Sigmoid colon (tissue), 7 donors: ENCODE data around the gene PXDN. TPM values are rescaled to one million over a fixed set of nuclear protein-coding genes. Genes with fewer than 3 reads are reported as not detected.

ENCODE experiments used
- DNase-seq: peaks from one replicate; pipeline ENCODE4 v3.0.0-alpha.2; 2019
- H3K27ac ChIP-seq, 4 donors: fragments of 200-600 bp; sonication (generic); one replicate each; pipeline ENCODE4 v1.5.1; 2016 to 2019; ENCODE audit warnings: mild to moderate bottlenecking in 1 of 4
- H3K27me3 ChIP-seq, 3 donors: fragments of 200-600 bp; sonication (generic); one replicate each; pipeline ENCODE4 v1.5.1; 2019; ENCODE audit warnings: mild to moderate bottlenecking in 1 of 3
- H3K36me3 ChIP-seq, 4 donors: fragments of 200-600 bp; sonication (generic); one replicate each; pipeline ENCODE4 v1.5.1; 2016 to 2019
- H3K4me1 ChIP-seq, 4 donors: fragments of 200-600 bp; sonication (generic); one replicate each; pipeline ENCODE4 v1.5.1; 2017 to 2019
- H3K4me3 ChIP-seq, 4 donors: fragments of 200-600 bp; sonication (generic); one replicate each; pipeline ENCODE4 v1.5.1; 2017 to 2019; ENCODE audit warnings: mild to moderate bottlenecking in 2 of 4, moderate library complexity in 1 of 4
- H3K9me3 ChIP-seq, 4 donors: fragments of 200-600 bp in 3 of 4; sonication (generic) in 3 of 4; one replicate each; pipeline versions ENCODE4 v1.5.1 to v1.6.1; 2013 to 2019
- EP300 ChIP-seq, 4 donors: sonication (generic); formaldehyde crosslinking; IDR thresholded peaks; one replicate each; pipeline ENCODE4 v1.6.1; 2017; ENCODE audit warnings: antibody characterized with exemption in 4 of 4
- POLR2A ChIP-seq, 2 donors: fragments of 450-650 bp; IDR thresholded peaks; one replicate each; pipeline ENCODE4 v1.6.1; 2016; ENCODE audit warnings: antibody characterized with exemption in 2 of 2, mild to moderate bottlenecking in 2 of 2, moderate library complexity in 2 of 2
- POLR2AphosphoS5 ChIP-seq, 4 donors: sonication (generic); formaldehyde crosslinking; IDR thresholded peaks; one replicate each; pipeline ENCODE4 v1.6.1; 2017; ENCODE audit warnings: antibody characterized with exemption in 4 of 4
- WGBS, 2 donors: extraction: QIAGEN DNeasy Blood & Tissue Kit; methylation state at CpG; one replicate each; pipeline ENCODE4 v1.1.7; 2013; 5-methylcytosine and 5-hydroxymethylcytosine counted together
- intact Hi-C: fragments of 100-400 bp; cut with DNase I; formaldehyde crosslinking; loops from one replicate; pipeline ENCODE4 v1.15.1; 2023
- polyA plus RNA-seq, 3 donors: library from polyadenylated mRNA; stranded (reverse); fragments of 200-250 nt; gene quantifications; one replicate each; pipeline ENCODE4 v1.2.3, GENCODE V29; 2013
- total RNA-seq, 4 donors: library from RNA; depleted of rRNA; stranded (reverse); fragments of >200 nt; gene quantifications; one replicate each; pipeline ENCODE4 v1.1.0, GENCODE V29; 2016
- TF ChIP-seq, protein P1 (sequence below), 4 experiments: fragments of 450-650 bp in 3 of 4; fragments of 200-600 bp in 1 of 4; IDR thresholded peaks; one replicate each; pipeline ENCODE4 v1.5.1; 2016 to 2019; ENCODE audit warnings: antibody characterized with exemption in 4 of 4, mild to moderate bottlenecking in 3 of 4, moderate library complexity in 2 of 4
- donor health status: healthy with polysubstance abuse.
- donor health status: Bipolar disorder and iron deficiency.
- donor health status: healthy.

The PXDN gene
- total and polyA plus RNA-seq, 7 donors = 1.2 to 126 (median 34.4) TPM

- Histone ChIP-seq H3K27me3 (no peaks in the 10 kb centered on the region), H3K4me1 (peaks cover 0 to 25% (median 11%) of the 10 kb centered on the region in 4 donors), H3K36me3 (peaks cover 35 to 65% (median 43%) of the 10 kb centered on the region in 4 donors), H3K9me3 (no peaks in the 10 kb centered on the region), H3K4me3 (no peak overlapping the region), H3K27ac (peak overlapping the region in 2 of 4 donors; percentile 21 to 27)
- peak; percentile 60 for DNase-seq
- intact Hi-C loops = no loop called here
- WGBS, 2 donors = 84 to 85% methylated on average over 19 of the region's 19 CpGs
- no peak for TF ChIP-seq EP300 (IDR thresholded peaks at IDR 0.05)
- no peak for TF ChIP-seq POLR2A (IDR thresholded peaks at IDR 0.05)
- no peak for TF ChIP-seq POLR2AphosphoS5 (IDR thresholded peaks at IDR 0.05)
- TF ChIP-seq, protein P1, sequence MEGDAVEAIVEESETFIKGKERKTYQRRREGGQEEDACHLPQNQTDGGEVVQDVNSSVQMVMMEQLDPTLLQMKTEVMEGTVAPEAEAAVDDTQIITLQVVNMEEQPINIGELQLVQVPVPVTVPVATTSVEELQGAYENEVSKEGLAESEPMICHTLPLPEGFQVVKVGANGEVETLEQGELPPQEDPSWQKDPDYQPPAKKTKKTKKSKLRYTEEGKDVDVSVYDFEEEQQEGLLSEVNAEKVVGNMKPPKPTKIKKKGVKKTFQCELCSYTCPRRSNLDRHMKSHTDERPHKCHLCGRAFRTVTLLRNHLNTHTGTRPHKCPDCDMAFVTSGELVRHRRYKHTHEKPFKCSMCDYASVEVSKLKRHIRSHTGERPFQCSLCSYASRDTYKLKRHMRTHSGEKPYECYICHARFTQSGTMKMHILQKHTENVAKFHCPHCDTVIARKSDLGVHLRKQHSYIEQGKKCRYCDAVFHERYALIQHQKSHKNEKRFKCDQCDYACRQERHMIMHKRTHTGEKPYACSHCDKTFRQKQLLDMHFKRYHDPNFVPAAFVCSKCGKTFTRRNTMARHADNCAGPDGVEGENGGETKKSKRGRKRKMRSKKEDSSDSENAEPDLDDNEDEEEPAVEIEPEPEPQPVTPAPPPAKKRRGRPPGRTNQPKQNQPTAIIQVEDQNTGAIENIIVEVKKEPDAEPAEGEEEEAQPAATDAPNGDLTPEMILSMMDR (IDR thresholded peaks at IDR 0.05) = no peak
Observed at GRCh38 chr2:1645761-1646476, 98.4 kb downstream of the PXDN start.

GRCh38 chr2:1644427-1644826, 99.9 kb downstream of the PXDN start:
- no peak overlapping the region for H3K4me3 ChIP-seq
- intact Hi-C loops = no loop called here
- H3K36me3 ChIP-seq = peaks cover 34 to 68% (median 42%) of the 10 kb centered on the region in 4 donors
- no peak overlapping the region for H3K27ac ChIP-seq
- WGBS, 2 donors = 90 to 92% methylated on average over 14 of the region's 14 CpGs
- no peaks in the 10 kb centered on the region for H3K27me3 ChIP-seq
- DNase-seq = no peak
- peaks cover 0 to 17% (median 7%) of the 10 kb centered on the region in 4 donors for H3K4me1 ChIP-seq
- H3K9me3 ChIP-seq = no peaks in the 10 kb centered on the region
- TF ChIP-seq POLR2A (IDR thresholded peaks at IDR 0.05) (no peak), POLR2AphosphoS5 (IDR thresholded peaks at IDR 0.05) (no peak), EP300 (IDR thresholded peaks at IDR 0.05) (no peak)

DNA sequence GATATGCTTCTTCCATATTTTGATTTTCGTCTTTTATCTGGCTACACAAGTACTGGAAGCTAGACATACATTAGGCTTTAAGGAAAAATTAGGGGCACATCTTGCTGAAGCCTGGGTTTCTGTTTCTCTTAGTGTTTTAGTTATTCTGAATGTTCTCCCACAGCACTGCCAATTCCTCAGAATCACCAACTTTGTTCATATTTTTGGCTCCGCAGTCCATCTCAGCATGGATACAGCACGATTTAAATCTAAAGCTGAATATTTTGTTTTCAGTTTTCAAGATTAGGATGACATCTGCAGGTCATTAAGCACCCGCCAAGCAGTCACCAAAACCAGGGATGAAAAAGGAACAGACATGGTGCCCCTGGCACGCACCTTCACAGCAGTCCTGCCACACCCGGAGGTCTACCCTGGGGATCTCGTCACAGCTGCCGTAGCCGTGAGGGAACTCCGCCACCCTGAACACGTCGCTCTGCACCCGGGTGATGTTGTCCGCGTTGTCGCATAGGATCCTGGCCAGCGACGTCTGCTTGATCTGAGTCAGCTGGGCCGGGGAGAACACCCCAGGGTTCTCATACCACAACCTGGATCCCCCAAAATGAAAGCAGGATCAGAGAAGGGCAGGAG, 101.2 kb downstream of the PXDN start:
- Histone ChIP-seq H3K27ac (peak overlapping the region; percentile 13 to 80 (median 36)), H3K36me3 (peaks cover 22 to 68% (median 41%) of the 10 kb centered on the region in 4 donors), H3K27me3 (no peaks in the 10 kb centered on the region), H3K4me1 (peaks cover 0 to 17% (median 7%) of the 10 kb centered on the region in 4 donors), H3K4me3 (no peak overlapping the region), H3K9me3 (no peaks in the 10 kb centered on the region)
- WGBS, 2 donors = 90 to 91% methylated on average over 19 of the region's 19 CpGs
- DNase-seq = peak; percentile 58
- intact Hi-C loops = no loop called here
- TF ChIP-seq, protein P1 (IDR thresholded peaks at IDR 0.05) = no peak
- TF ChIP-seq POLR2AphosphoS5 (IDR thresholded peaks at IDR 0.05) (no peak), POLR2A (IDR thresholded peaks at IDR 0.05) (no peak), EP300 (IDR thresholded peaks at IDR 0.05) (no peak)

DNA sequence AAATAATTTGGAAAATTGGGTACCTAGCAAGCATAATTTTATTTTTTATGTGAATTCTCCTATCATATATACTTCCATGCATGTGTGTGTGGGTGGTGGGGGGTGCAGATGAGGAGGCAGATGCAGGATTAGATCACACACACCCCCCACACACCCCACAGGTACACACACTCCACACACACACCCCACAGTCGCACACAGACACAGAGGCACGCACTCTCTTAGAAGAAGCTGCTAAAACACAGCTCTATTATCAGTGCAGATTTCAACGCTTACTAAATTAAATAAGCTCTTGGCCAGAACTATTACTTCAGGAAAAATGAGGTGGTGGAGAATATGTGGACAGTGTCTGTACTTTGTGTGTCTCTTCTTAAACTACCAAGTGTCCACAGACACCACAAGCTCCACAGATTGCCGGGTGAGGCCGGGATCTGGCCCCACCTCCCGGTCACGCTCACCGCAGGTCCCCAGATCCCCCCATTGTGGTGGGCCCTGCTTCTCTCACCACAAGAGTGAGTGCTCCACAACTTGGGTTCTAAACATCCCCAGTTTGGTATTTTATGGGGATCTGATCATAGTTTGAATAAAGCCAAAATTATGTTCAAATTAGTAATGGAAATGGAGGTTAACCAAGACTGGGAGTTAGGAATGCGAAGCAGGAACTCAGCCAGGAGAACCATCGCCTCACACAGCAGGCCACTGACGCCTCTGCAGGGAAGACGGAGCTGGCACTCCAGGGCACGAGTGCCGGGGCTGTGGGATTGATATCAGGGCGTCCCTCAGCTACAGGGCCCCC, 102.1 kb downstream of the PXDN start:
- Histone ChIP-seq H3K4me3 (no peak overlapping the region), H3K27ac (peak overlapping the region; percentile 13 to 80 (median 36)), H3K27me3 (no peaks in the 10 kb centered on the region), H3K36me3 (peaks cover 20 to 65% (median 36%) of the 10 kb centered on the region in 4 donors), H3K9me3 (no peaks in the 10 kb centered on the region), H3K4me1 (peaks cover 0 to 17% (median 7%) of the 10 kb centered on the region in 4 donors)
- no peak for TF ChIP-seq EP300 (IDR thresholded peaks at IDR 0.05)
- peak; percentile 64 for DNase-seq
- intact Hi-C loops = no loop called here
- WGBS, 2 donors = 92 to 96% methylated on average over 15 of the region's 15 CpGs

DNA sequence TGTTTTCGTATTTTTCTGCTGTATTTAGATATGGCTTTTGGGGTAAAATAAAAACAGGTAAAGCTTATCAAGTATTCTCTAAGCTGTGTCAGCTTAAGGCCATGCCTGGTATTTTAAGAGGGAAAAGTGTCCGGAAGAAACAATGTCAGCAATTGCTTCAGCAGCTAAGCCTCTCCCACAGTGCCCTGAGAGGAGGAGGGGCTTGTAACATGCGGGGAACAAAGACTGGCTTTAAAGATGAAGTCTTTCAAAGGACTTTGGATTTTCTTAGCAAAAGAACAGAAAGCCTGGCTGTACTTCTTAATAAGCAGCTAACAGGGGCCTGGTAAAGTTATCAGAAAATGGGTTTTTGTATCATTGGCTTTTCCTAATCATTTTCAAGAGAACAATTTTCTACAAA, 102.8 kb downstream of the PXDN start:
- Histone ChIP-seq H3K9me3 (no peaks in the 10 kb centered on the region), H3K36me3 (peaks cover 20 to 65% (median 33%) of the 10 kb centered on the region in 4 donors), H3K27ac (peak overlapping the region in 2 of 4 donors; percentile 4 to 80), H3K4me1 (peaks cover 0 to 17% (median 7%) of the 10 kb centered on the region in 4 donors), H3K4me3 (no peak overlapping the region), H3K27me3 (no peaks in the 10 kb centered on the region)
- TF ChIP-seq POLR2A (IDR thresholded peaks at IDR 0.05) (no peak), EP300 (IDR thresholded peaks at IDR 0.05) (no peak), POLR2AphosphoS5 (IDR thresholded peaks at IDR 0.05) (no peak)
- TF ChIP-seq, protein P1 (IDR thresholded peaks at IDR 0.05) = no peak
- peak; percentile 52 for DNase-seq
- intact Hi-C loops = no loop called here
- WGBS, 2 donors = 19 to 66% methylated on average over 3 of the region's 3 CpGs
